GM19397 (cell line): Measurements from ENCODE around the gene PML.
"Not testable (repeated sequence)": the region's sequence is repeated elsewhere in the genome, so short reads cannot be mapped to it uniquely, and the experiment has no call there.

Experiments
- ATAC-seq: cut with Tn5 transposase; IDR thresholded peaks from one replicate; pipeline ENCODE4 v1.9.1; 2021; ENCODE audit warnings: mild to moderate bottlenecking, moderate library complexity; ENCODE audit not compliant: unreplicated experiment

Gene PML

GRCh38 chr15:74037171-74038117 is 42.9 kb downstream of the PML start:
- ATAC-seq: no peak

- ATAC-seq: no peak
These were observed 44.5 kb downstream of the PML start for GRCh38 chr15:74038707-74039655.

- no peak for ATAC-seq
These were observed 45.1 kb downstream of the PML start for GRCh38 chr15:74039656-74040010.

GRCh38 chr15:74040109-74040850 is 45.8 kb downstream of the PML start:
- ATAC-seq: no peak

- ATAC-seq: no peak
These were observed 46.8 kb downstream of the PML start for GRCh38 chr15:74041311-74041756.

GRCh38 chr15:74041777-74042435 is 47.4 kb downstream of the PML start:
- no peak for ATAC-seq

GRCh38 chr15:74042603-74043424 is 48.3 kb downstream of the PML start:
- no peak for ATAC-seq

- ATAC-seq: no peak
These were observed 49.1 kb downstream of the PML start for GRCh38 chr15:74043425-74044266.

- ATAC-seq: no peak
These were observed 50.0 kb downstream of the PML start for GRCh38 chr15:74044267-74045110.

- no peak for ATAC-seq
These were observed 50.7 kb downstream of the PML start for GRCh38 chr15:74045184-74045583.

- ATAC-seq: no peak
These were observed 51.2 kb downstream of the PML start for GRCh38 chr15:74045636-74046274.

- no peak for ATAC-seq
These were observed 51.8 kb downstream of the PML start for GRCh38 chr15:74046275-74046674.

GRCh38 chr15:74050127-74050526 is 55.6 kb downstream of the PML start:
- ATAC-seq: no peak

GRCh38 chr15:74050556-74051234 is 56.2 kb downstream of the PML start:
- no peak for ATAC-seq

GRCh38 chr15:74052271-74053260 is 58.0 kb downstream of the PML start:
- not testable (repeated sequence) for ATAC-seq
